Liver (tissue), 9 donors: ENCODE measurements around the gene RAB3C. TPM values are rescaled to one million over a fixed set of nuclear protein-coding genes. Genes with fewer than 3 reads are reported as not detected.

Experiments used
- DNase-seq: peaks from one replicate; pipeline ENCODE4 v3.0.0-alpha.2; 2017; ENCODE audit warnings: low spot score
- H3K27ac ChIP-seq, 2 donors: one replicate each; pipeline ENCODE4 v1.7.0; 2013; ENCODE audit warnings: inconsistent platforms in 2 of 2, low read length in 2 of 2, control low read depth in 1 of 2, low read depth in 1 of 2, mild to moderate bottlenecking in 1 of 2
- H3K27me3 ChIP-seq, 4 donors: one replicate each; pipeline versions ENCODE4 v1.6.1 to v1.7.0; 2013; ENCODE audit warnings: low read length in 3 of 4, inconsistent platforms in 1 of 4, mild to moderate bottlenecking in 1 of 4, moderate library complexity in 1 of 4; ENCODE audit not compliant: control insufficient read depth in 4 of 4, insufficient read depth in 4 of 4
- H3K36me3 ChIP-seq, 4 donors: one replicate each; pipeline versions ENCODE4 v1.6.1 to v1.7.0; 2013; ENCODE audit warnings: low read length in 3 of 4, mild to moderate bottlenecking in 3 of 4, low read depth in 1 of 4, moderate library complexity in 1 of 4; ENCODE audit not compliant: control insufficient read depth in 4 of 4, insufficient read depth in 3 of 4
- H3K4me1 ChIP-seq, 4 donors: one replicate each; pipeline versions ENCODE4 v1.6.1 to v1.7.0; 2013; ENCODE audit warnings: low read length in 3 of 4, mild to moderate bottlenecking in 3 of 4, moderate library complexity in 1 of 4; ENCODE audit not compliant: control insufficient read depth in 4 of 4, insufficient read depth in 4 of 4
- H3K4me3 ChIP-seq, 3 donors: one replicate each; pipeline versions ENCODE4 v1.6.1 to v1.7.0; 2013; ENCODE audit warnings: low read length in 3 of 3, control low read depth in 1 of 3, low read depth in 1 of 3, mild to moderate bottlenecking in 1 of 3
- H3K9ac ChIP-seq, 2 donors: one replicate each; pipeline ENCODE4 v1.7.0; 2013; ENCODE audit warnings: low read length in 2 of 2, mild to moderate bottlenecking in 2 of 2, moderate library complexity in 2 of 2, control low read depth in 1 of 2, low read depth in 1 of 2
- H3K9me3 ChIP-seq, 4 donors: one replicate each; pipeline versions ENCODE4 v1.6.1 to v1.7.0; 2013; ENCODE audit warnings: low read length in 3 of 4; ENCODE audit not compliant: control insufficient read depth in 4 of 4
- EGR1 ChIP-seq, 2 donors: IDR thresholded peaks; 2 replicates each; pipeline ENCODE4 v1.6.1; 2016 to 2018; ENCODE audit warnings: antibody characterized with exemption in 2 of 2, low read depth in 2 of 2
- FOXA1 ChIP-seq: IDR thresholded peaks from 2 replicates; pipeline ENCODE4 v1.6.1; 2016; ENCODE audit warnings: antibody characterized with exemption
- FOXA2 ChIP-seq: IDR thresholded peaks from 2 replicates; pipeline ENCODE4 v1.6.1; 2016; ENCODE audit warnings: antibody characterized with exemption
- GABPA ChIP-seq, 2 donors: IDR thresholded peaks in 1 of 2; conservative IDR thresholded peaks in 1 of 2; 2 replicates each; pipeline ENCODE4 v1.6.1; 2016; ENCODE audit warnings: antibody characterized with exemption in 2 of 2, mild to moderate bottlenecking in 1 of 2, moderate library complexity in 1 of 2
- HNF4A ChIP-seq, 2 donors: conservative IDR thresholded peaks; 2 replicates each; pipeline ENCODE4 v1.6.1; 2016; ENCODE audit warnings: antibody characterized with exemption in 2 of 2, mild to moderate bottlenecking in 2 of 2
- HNF4G ChIP-seq: IDR thresholded peaks from 2 replicates; pipeline ENCODE4 v1.6.1; 2016; ENCODE audit warnings: antibody characterized with exemption
- JUND ChIP-seq, 2 donors: IDR thresholded peaks; 2 replicates each; pipeline ENCODE4 v1.6.1; 2016; ENCODE audit warnings: antibody characterized with exemption in 2 of 2
- NR2F2 ChIP-seq: IDR thresholded peaks from 2 replicates; pipeline ENCODE4 v1.6.1; 2016; ENCODE audit warnings: antibody characterized with exemption
- RAD21 ChIP-seq, 2 donors: IDR thresholded peaks; 2 replicates each; pipeline ENCODE4 v1.6.1; 2016; ENCODE audit warnings: antibody characterized with exemption in 2 of 2, mild to moderate bottlenecking in 2 of 2
- RXRA ChIP-seq, 2 donors: IDR thresholded peaks; 2 replicates each; pipeline ENCODE4 v1.6.1; 2017 to 2018; ENCODE audit warnings: antibody characterized with exemption in 2 of 2, mild to moderate bottlenecking in 1 of 2
- SP1 ChIP-seq: IDR thresholded peaks from 2 replicates; pipeline ENCODE4 v1.6.1; 2018; ENCODE audit warnings: antibody characterized with exemption, mild to moderate bottlenecking
- TAF1 ChIP-seq: conservative IDR thresholded peaks from 2 replicates; pipeline ENCODE4 v1.6.1; 2016; ENCODE audit warnings: antibody characterized with exemption, mild to moderate bottlenecking
- YY1 ChIP-seq: IDR thresholded peaks from 2 replicates; pipeline ENCODE4 v1.6.1; 2016; ENCODE audit warnings: antibody characterized with exemption, mild to moderate bottlenecking
- WGBS: extraction: QIAGEN DNeasy Blood & Tissue Kit; methylation state at CpG from one replicate; pipeline ENCODE4 v1.1.7; 2013; 5-methylcytosine and 5-hydroxymethylcytosine counted together
- polyA plus RNA-seq, 2 donors: library from polyadenylated mRNA; stranded (reverse) in 1 of 2; unstranded in 1 of 2; fragments of 200-250 nt in 1 of 2; fragments of >200 nt in 1 of 2; fragmentation: Nextera tagmentation in 1 of 2; extraction: Ambion mirVana in 1 of 2; gene quantifications; one replicate each; pipeline versions ENCODE4 v1.2.1 to v1.2.3, GENCODE V29; 2013 to 2015
- total RNA-seq, 2 donors: library from RNA; depleted of rRNA; stranded (reverse); fragments of >200 nt; gene quantifications; one replicate each; pipeline ENCODE4 v1.2.3, GENCODE V29; 2014
- TF ChIP-seq, protein P1 (sequence below): IDR thresholded peaks from 2 replicates; pipeline ENCODE4 v1.6.1; 2016; ENCODE audit warnings: antibody characterized with exemption
- TF ChIP-seq, protein P2 (sequence below): IDR thresholded peaks from 2 replicates; pipeline ENCODE4 v1.6.1; 2016; ENCODE audit warnings: antibody characterized with exemption, mild to moderate bottlenecking
- TF ChIP-seq, protein P3 (sequence below): fragments of 150-350 bp; IDR thresholded peaks from 2 replicates; pipeline ENCODE4 v1.5.1; 2017; ENCODE audit warnings: improper control_type of control experiment, low read depth, low read length; ENCODE audit not compliant: missing input control
- TF ChIP-seq, protein P4 (sequence below): IDR thresholded peaks from 2 replicates; pipeline ENCODE4 v1.6.1; 2016; ENCODE audit warnings: antibody characterized with exemption
- TF ChIP-seq, protein P5 (sequence below): IDR thresholded peaks from 2 replicates; pipeline ENCODE4 v1.6.1; 2016; ENCODE audit warnings: antibody characterized with exemption
- donor health status: healthy.
- donor health status: healthy.
- donor health status: healthy.
- donor health status: healthy.
- donor health status: healthy.

The RAB3C gene
- total and polyA plus RNA-seq, 4 donors = 0.72 to 4.6 (median 1.3) TPM

DNA sequence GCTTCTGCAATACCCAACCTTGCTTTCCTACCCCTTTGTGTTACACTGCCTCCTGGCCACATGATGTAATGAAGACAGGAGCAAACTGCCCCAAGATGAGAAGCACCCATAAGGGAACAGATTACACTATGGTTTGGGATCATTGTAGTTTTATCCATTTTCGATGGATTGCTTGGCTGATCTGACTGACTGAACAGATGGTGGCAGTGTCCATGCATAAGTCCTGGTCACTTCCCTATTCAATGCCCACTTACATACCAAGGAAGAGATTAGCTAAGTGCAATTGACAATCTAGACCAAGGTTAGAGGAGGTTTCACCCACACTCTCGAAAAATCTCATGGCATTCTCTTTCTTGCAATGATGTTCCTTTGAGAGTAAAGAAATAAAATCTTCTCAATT, 319.9 kb downstream of the RAB3C start:
- H3K4me3 ChIP-seq = no peak overlapping the region
- H3K4me1 ChIP-seq = no peaks in the 10 kb centered on the region
- TF ChIP-seq TAF1 (no peak), JUND (IDR thresholded peaks at IDR 0.05) (no peak), NR2F2 (no peak), EGR1 (IDR thresholded peaks at IDR 0.05; ENCODE audit: low read depth in 2 of 2) (no peak), HNF4A (conservative IDR thresholded peaks at IDR 0.05) (no peak), FOXA1 (no peak), RAD21 (IDR thresholded peaks at IDR 0.05) (no peak), FOXA2 (no peak), YY1 (no peak), GABPA (IDR thresholded peaks at IDR 0.05 in 1 of 2, conservative IDR thresholded peaks at IDR 0.05 in 1 of 2) (no peak), SP1 (no peak)
- TF ChIP-seq, protein P1, sequence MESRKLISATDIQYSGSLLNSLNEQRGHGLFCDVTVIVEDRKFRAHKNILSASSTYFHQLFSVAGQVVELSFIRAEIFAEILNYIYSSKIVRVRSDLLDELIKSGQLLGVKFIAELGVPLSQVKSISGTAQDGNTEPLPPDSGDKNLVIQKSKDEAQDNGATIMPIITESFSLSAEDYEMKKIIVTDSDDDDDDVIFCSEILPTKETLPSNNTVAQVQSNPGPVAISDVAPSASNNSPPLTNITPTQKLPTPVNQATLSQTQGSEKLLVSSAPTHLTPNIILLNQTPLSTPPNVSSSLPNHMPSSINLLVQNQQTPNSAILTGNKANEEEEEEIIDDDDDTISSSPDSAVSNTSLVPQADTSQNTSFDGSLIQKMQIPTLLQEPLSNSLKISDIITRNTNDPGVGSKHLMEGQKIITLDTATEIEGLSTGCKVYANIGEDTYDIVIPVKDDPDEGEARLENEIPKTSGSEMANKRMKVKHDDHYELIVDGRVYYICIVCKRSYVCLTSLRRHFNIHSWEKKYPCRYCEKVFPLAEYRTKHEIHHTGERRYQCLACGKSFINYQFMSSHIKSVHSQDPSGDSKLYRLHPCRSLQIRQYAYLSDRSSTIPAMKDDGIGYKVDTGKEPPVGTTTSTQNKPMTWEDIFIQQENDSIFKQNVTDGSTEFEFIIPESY = no peak
- TF ChIP-seq, protein P2, sequence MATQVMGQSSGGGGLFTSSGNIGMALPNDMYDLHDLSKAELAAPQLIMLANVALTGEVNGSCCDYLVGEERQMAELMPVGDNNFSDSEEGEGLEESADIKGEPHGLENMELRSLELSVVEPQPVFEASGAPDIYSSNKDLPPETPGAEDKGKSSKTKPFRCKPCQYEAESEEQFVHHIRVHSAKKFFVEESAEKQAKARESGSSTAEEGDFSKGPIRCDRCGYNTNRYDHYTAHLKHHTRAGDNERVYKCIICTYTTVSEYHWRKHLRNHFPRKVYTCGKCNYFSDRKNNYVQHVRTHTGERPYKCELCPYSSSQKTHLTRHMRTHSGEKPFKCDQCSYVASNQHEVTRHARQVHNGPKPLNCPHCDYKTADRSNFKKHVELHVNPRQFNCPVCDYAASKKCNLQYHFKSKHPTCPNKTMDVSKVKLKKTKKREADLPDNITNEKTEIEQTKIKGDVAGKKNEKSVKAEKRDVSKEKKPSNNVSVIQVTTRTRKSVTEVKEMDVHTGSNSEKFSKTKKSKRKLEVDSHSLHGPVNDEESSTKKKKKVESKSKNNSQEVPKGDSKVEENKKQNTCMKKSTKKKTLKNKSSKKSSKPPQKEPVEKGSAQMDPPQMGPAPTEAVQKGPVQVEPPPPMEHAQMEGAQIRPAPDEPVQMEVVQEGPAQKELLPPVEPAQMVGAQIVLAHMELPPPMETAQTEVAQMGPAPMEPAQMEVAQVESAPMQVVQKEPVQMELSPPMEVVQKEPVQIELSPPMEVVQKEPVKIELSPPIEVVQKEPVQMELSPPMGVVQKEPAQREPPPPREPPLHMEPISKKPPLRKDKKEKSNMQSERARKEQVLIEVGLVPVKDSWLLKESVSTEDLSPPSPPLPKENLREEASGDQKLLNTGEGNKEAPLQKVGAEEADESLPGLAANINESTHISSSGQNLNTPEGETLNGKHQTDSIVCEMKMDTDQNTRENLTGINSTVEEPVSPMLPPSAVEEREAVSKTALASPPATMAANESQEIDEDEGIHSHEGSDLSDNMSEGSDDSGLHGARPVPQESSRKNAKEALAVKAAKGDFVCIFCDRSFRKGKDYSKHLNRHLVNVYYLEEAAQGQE = no peak
- TF ChIP-seq, protein P3, sequence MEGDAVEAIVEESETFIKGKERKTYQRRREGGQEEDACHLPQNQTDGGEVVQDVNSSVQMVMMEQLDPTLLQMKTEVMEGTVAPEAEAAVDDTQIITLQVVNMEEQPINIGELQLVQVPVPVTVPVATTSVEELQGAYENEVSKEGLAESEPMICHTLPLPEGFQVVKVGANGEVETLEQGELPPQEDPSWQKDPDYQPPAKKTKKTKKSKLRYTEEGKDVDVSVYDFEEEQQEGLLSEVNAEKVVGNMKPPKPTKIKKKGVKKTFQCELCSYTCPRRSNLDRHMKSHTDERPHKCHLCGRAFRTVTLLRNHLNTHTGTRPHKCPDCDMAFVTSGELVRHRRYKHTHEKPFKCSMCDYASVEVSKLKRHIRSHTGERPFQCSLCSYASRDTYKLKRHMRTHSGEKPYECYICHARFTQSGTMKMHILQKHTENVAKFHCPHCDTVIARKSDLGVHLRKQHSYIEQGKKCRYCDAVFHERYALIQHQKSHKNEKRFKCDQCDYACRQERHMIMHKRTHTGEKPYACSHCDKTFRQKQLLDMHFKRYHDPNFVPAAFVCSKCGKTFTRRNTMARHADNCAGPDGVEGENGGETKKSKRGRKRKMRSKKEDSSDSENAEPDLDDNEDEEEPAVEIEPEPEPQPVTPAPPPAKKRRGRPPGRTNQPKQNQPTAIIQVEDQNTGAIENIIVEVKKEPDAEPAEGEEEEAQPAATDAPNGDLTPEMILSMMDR = no peak
- TF ChIP-seq, protein P4, sequence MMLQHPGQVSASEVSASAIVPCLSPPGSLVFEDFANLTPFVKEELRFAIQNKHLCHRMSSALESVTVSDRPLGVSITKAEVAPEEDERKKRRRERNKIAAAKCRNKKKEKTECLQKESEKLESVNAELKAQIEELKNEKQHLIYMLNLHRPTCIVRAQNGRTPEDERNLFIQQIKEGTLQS = no peak
- 81% methylated on average over 2 of the region's 2 CpGs for WGBS
- no peak overlapping the region for H3K9ac ChIP-seq
- no peak overlapping the region for H3K27ac ChIP-seq
- no peaks in the 10 kb centered on the region for H3K36me3 ChIP-seq
- no peak for DNase-seq
- peaks cover 0 to 3% (median 0%) of the 10 kb centered on the region in 4 donors for H3K27me3 ChIP-seq
- H3K9me3 ChIP-seq = peaks cover 0 to 2% (median 0%) of the 10 kb centered on the region in 4 donors

DNA sequence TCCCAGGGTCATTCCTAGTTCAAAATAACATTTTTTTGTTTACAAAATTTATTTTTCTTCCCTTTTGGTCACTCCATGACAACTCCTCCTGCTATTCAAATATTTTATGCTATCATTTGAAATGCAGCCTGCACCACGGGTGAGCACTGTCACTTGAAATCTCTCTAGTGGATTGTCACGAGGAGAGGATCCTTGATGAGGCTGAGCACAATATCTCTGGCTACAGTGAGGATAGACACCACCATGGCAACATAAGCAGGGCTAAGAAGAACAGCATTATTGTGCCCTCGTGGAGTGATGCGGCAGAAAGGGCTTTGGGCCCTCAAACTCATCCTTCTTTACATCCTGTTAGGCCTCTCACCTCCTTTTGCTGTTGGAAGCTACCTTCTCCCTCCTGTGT, 321.9 kb downstream of the RAB3C start:
- 78% methylated on average over 4 of the region's 4 CpGs for WGBS
- DNase-seq = no peak
- no peak overlapping the region for H3K4me3 ChIP-seq
- H3K9ac ChIP-seq = no peak overlapping the region
- H3K9me3 ChIP-seq = peaks cover 0 to 2% (median 0%) of the 10 kb centered on the region in 4 donors
- H3K4me1 ChIP-seq = no peaks in the 10 kb centered on the region
- H3K27me3 ChIP-seq = peaks cover 0 to 3% (median 0%) of the 10 kb centered on the region in 4 donors
- no peak overlapping the region for H3K27ac ChIP-seq
- H3K36me3 ChIP-seq = no peaks in the 10 kb centered on the region
- TF ChIP-seq RAD21 (IDR thresholded peaks at IDR 0.05) (no peak), FOXA1 (no peak), HNF4G (no peak), GABPA (IDR thresholded peaks at IDR 0.05 in 1 of 2, conservative IDR thresholded peaks at IDR 0.05 in 1 of 2) (no peak), FOXA2 (no peak), NR2F2 (no peak), HNF4A (conservative IDR thresholded peaks at IDR 0.05) (no peak), YY1 (no peak), RXRA (IDR thresholded peaks at IDR 0.05) (no peak), TAF1 (no peak), SP1 (no peak)
- TF ChIP-seq, protein P4 = no peak
- TF ChIP-seq, protein P3 = no peak
- TF ChIP-seq, protein P5, sequence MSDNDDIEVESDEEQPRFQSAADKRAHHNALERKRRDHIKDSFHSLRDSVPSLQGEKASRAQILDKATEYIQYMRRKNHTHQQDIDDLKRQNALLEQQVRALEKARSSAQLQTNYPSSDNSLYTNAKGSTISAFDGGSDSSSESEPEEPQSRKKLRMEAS = no peak
- TF ChIP-seq, protein P1 = no peak
